ENCODE measurements around the gene UBE2C.

Gene UBE2C

DNA sequence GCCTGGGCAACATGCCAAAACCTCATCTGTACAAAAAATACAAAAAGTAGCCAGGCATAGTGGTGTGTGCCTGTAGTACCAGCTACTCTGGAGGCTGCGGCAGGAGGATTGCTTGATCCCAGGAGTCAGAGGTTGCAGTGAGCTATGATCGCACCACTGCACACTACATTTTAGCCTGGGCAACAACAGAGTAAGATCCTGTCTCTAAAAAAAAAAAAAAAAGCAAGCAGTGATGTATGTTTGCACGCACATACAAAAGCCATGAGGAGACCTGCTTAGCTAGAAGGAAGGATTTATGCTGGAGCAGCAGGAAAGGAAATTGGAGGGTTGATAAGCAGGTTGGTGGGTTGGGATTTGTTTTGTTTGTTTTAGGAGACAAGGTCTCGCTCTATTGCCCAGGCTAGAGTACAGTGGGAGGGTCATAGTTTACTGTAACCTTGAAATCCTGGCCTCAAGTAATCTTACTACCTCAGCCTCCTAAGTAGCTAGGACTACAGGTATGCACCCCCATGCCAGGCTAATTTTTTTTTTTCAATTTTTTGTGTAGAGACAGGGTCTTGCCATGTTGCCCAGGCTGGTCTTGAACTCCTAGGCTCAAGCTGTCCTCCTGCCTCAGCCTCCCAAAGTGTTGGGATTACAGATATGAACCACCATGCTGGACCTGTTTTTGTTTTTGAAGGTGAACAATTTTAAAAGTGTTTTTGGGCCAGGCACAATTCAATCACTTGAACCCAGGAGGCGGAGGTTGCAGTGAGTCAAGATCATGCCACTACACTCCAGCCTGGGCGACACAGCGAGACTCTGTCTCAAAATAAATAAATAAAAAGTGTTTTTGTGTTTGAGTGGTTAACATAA, 49.0 kb downstream of the UBE2C start:
- DNase-seq: no peak

- no peak for DNase-seq
These were observed 51.4 kb downstream of the UBE2C start for GRCh38 chr20:45863543-45864470.

DNA sequence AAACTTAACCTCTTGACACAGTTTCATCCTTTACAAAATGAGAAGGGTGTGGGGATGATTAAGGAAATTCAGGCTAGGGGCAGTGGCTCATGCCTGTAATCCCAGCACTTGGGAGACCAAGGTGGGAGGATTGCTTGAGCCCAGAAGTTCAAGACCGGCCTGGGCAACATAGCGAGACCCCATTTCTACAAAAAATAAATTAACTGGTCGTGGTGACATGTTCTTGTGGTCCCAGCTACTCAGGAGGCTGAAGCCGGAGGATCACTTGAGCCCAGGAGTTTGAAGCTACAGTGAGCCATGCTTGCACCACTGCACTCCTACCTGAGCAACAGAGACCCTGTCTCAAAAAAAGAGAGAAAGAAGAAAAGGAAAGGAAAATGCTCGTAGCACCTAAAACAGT, 54.0 kb downstream of the UBE2C start:
- no peak for DNase-seq

Data from stimulated activated CD4-positive, alpha-beta T cell treated with anti-CD3 and anti-CD28 coated beads, Interleukin-4, amount 100 ng/mL, for 24 hours (primary cell).